HCT116 (cell line): ENCODE data around the gene TADA2B. TPM values are rescaled to one million over a fixed set of nuclear protein-coding genes. Genes with fewer than 3 reads are reported as not detected.

ENCODE experiments used
- ATAC-seq: fragments of 200-7000 bp; cut with Tn5 transposase; 2 replicates; pipeline ENCODE4 v1.9.1; 2020; ENCODE audit warnings: mild to moderate bottlenecking, moderate library complexity
- Bru-seq: library from RNA; stranded (reverse); fragments of 400-500 nt; gene quantifications from one replicate; lab custom pipeline; 2021; lab: Mats Ljungman, UMichigan
- BruChase-seq, 2 experiments: library from RNA; stranded (reverse); fragments of 400-500 nt; gene quantifications; one replicate each; lab custom pipeline; 2021; lab: Mats Ljungman, UMichigan
- BruUV-seq: library from RNA; stranded (reverse); fragments of 400-500 nt; replicated peaks from 2 replicates; lab custom pipeline; 2021; lab: Mats Ljungman, UMichigan
- CTCF ChIA-PET: fragments of 300-600 bp; sonication (Branson Sonifier 250); formaldehyde crosslinking; loops from one replicate; lab custom pipeline; 2021; ENCODE audit warnings: antibody characterized with exemption; lab: Charles Lee
- POLR2A ChIA-PET: fragments of 300-600, 350-600 bp; sonication (Branson Sonifier 250); formaldehyde crosslinking; loops from one replicate; lab custom pipeline; 2021; ENCODE audit warnings: antibody characterized with exemption; lab: Charles Lee
- RAD21 ChIA-PET, 2 experiments: fragments of 300-600 bp; sonication (Branson Sonifier 250); formaldehyde crosslinking; loops; one replicate each; lab custom pipeline; 2023; ENCODE audit warnings: low total read pairs in 2 of 2; ENCODE audit not compliant: uncharacterized antibody in 2 of 2, unreplicated experiment in 2 of 2, low non-redundant PET in 1 of 2; lab: Charles Lee
- DNase-seq: peaks from one replicate; pipeline ENCODE4 v3.0.0-alpha.2; 2010; ENCODE audit warnings: low read depth, low spot score
- H2AFZ ChIP-seq: fragments of 200-600 bp; shearing (Covaris generic), sonication (generic); 2 replicates; pipeline ENCODE4 v1.6.1; 2017; ENCODE audit warnings: low read depth, mixed run types, mixed read lengths, antibody characterized with exemption, low read length; ENCODE audit not compliant: poor library complexity, severe bottlenecking
- H3K27ac ChIP-seq: 2 replicates; pipeline ENCODE4 v1.5.1; 2012; ENCODE audit warnings: low read depth, low read length
- H3K27me3 ChIP-seq: fragments of 200-600 bp; sonication (generic); 2 replicates; pipeline ENCODE4 v1.6.1; 2016; ENCODE audit warnings: mixed run types, low read length, mixed read lengths; ENCODE audit not compliant: insufficient read depth
- H3K36me3 ChIP-seq, 2 experiments: fragments of 200-500 bp in 1 of 2; fragments of 200-600 bp in 1 of 2; sonication (Bioruptor generic) in 1 of 2; sonication (generic) in 1 of 2; 2 replicates each; pipeline versions ENCODE4 v1.5.1 to v1.6.1; 2014 to 2016; ENCODE audit warnings: low read length in 2 of 2, inconsistent platforms in 1 of 2, mixed read lengths in 1 of 2, mixed run types in 1 of 2; ENCODE audit not compliant: insufficient read depth in 2 of 2, control insufficient read depth in 1 of 2
- H3K4me1 ChIP-seq, 2 experiments: fragments of 200-600 bp in 1 of 2; sonication (generic) in 1 of 2; 2 replicates each; pipeline versions ENCODE4 v1.5.1 to v1.6.1; 2012 to 2017; ENCODE audit warnings: low read length in 2 of 2, inconsistent platforms in 1 of 2, mild to moderate bottlenecking in 1 of 2, mixed read lengths in 1 of 2, mixed run types in 1 of 2, moderate library complexity in 1 of 2; ENCODE audit not compliant: insufficient read depth in 2 of 2, control insufficient read depth in 1 of 2
- H3K4me2 ChIP-seq: fragments of 200-600 bp; sonication (generic); 2 replicates; pipeline ENCODE4 v1.6.1; 2017; ENCODE audit warnings: mixed run types, low read length, mixed read lengths
- H3K4me3 ChIP-seq, 2 experiments: fragments of 200-600 bp in 1 of 2; sonication (generic) in 1 of 2; replicated peaks in 1 of 2; 2 replicates each; pipeline ENCODE4 v1.5.1; 2011 to 2016; ENCODE audit warnings: low read length in 2 of 2, control low read depth in 1 of 2, low read depth in 1 of 2, mild to moderate bottlenecking in 1 of 2, mixed read lengths in 1 of 2, mixed run types in 1 of 2
- H3K79me2 ChIP-seq: fragments of 200-600 bp; sonication (generic); 2 replicates; pipeline ENCODE4 v1.6.1; 2017; ENCODE audit warnings: mild to moderate bottlenecking, mixed run types, low read length, moderate library complexity, mixed read lengths; ENCODE audit not compliant: insufficient read depth
- H3K9ac ChIP-seq: fragments of 200-600 bp; sonication (generic); 2 replicates; pipeline ENCODE4 v1.6.1; 2016; ENCODE audit warnings: low read length, mixed read lengths
- H3K9me2 ChIP-seq: fragments of 200-600 bp; sonication (generic), shearing (Covaris generic); 2 replicates; pipeline ENCODE4 v1.6.1; 2017; ENCODE audit warnings: mixed run types, mild to moderate bottlenecking, moderate library complexity; ENCODE audit not compliant: insufficient read depth
- H3K9me3 ChIP-seq, 2 experiments: fragments of 200-500 bp in 1 of 2; fragments of 200-600 bp in 1 of 2; sonication (Bioruptor generic) in 1 of 2; sonication (generic) in 1 of 2; 2 replicates each; pipeline ENCODE4 v1.6.1; 2014 to 2017; ENCODE audit warnings: low read length in 2 of 2, mixed read lengths in 2 of 2, inconsistent platforms in 1 of 2, low read depth in 1 of 2, mild to moderate bottlenecking in 1 of 2, mixed run types in 1 of 2, moderate library complexity in 1 of 2; ENCODE audit not compliant: control insufficient read depth in 1 of 2, insufficient read depth in 1 of 2
- H4K20me1 ChIP-seq: fragments of 200-600 bp; sonication (generic), shearing (Covaris generic); 2 replicates; pipeline ENCODE4 v1.6.1; 2017; ENCODE audit warnings: mixed run types, mild to moderate bottlenecking, moderate library complexity; ENCODE audit not compliant: insufficient read depth
- REST ChIP-seq: IDR thresholded peaks from 2 replicates; pipeline ENCODE4 v1.6.1; 2012; ENCODE audit warnings: low read depth
- SP1 ChIP-seq: IDR thresholded peaks from 2 replicates; pipeline ENCODE4 v1.6.1; 2012; ENCODE audit warnings: low read depth
- ZFX ChIP-seq: fragments of 450-650 bp; IDR thresholded peaks from 2 replicates; pipeline ENCODE4 v1.6.1; 2017
- intact Hi-C: fragments of 100-400 bp; cut with micrococcal nuclease; formaldehyde crosslinking; loops from 2 replicates; pipeline ENCODE4 v1.10.0; 2022
- long read RNA-seq: library from polyadenylated mRNA; unstranded; transcript quantifications from one replicate; pipeline ENCODE4 v2.0.0, GENCODE V29; 2021; ENCODE audit not compliant: unreplicated experiment
- polyA plus RNA-seq: library from polyadenylated mRNA; unstranded; fragments of >200 nt; gene quantifications from 2 replicates; pipeline ENCODE4 v1.2.1, GENCODE V29; 2012; ENCODE audit warnings: missing spikeins
- total RNA-seq: library from RNA; stranded (reverse); gene quantifications from one replicate; pipeline ENCODE4 v1.2.1, GENCODE V29; 2021; ENCODE audit not compliant: unreplicated experiment

TADA2B gene
- total RNA-seq = 13.4 TPM
- 9.6 and 12.2 TPM in 2 replicates for polyA plus RNA-seq
- percentile 69 among the genes with signal in this experiment for Bru-seq, nascent RNA
- percentile 76 among the genes with signal in this experiment for BruChase-seq, experiment 1, labeled RNA remaining after a 6-hour chase
- BruChase-seq, experiment 2, labeled RNA remaining after a 2-hour chase = percentile 85 among the genes with signal in this experiment
- long read RNA-seq, full-length matches to known transcripts = 38 of 42 reads
- long read RNA-seq, partial matches to known transcripts = 0 of 42 reads
- long read RNA-seq, other reads (novel, unspliced or antisense) = 4 of 42 reads

GRCh38 chr4:7043284-7044136 is at the start of gene TADA2B:
Gene TADA2B, plus strand, starts transcription at chr4:7043372. Its CDS starts 208 bp downstream, at chr4:7043580.
- intact Hi-C loops = no loop called here
- peak within 1 kb of the TSS; percentile 96 for H3K4me2 ChIP-seq
- H4K20me1 ChIP-seq = no peaks in the 10 kb centered on the region
- no peak for TF ChIP-seq REST
- TF ChIP-seq SP1 = no peak
- TF ChIP-seq ZFX = peak; percentile 81
- TF ChIP-seq, all 23 proteins: peak for 1
- ChIA-PET POLR2A (interaction anchor here (1.0 to 2.2 kb wide), 3 partner anchors 24 to 134 kb away, joined by 3 to 5 read pairs (median 4); partner anchors contain the start of genes GRPEL1 and TBC1D14), CTCF (interaction anchor here (0.7 to 1.8 kb wide), 10 partner anchors 8 to 902 kb away, joined by 3 to 12 read pairs (median 4); no protein-coding TSS in a partner anchor), RAD21 (interaction anchor here in 1 of 2 experiments (0.6 kb wide), 1 partner anchor 134 kb away, joined by 4 read pairs; the partner anchor contains the start of gene TBC1D14)
- H3K9me2 ChIP-seq = no peaks in the 10 kb centered on the region
- DNase-seq (no peak), ATAC-seq (peak; percentile 39)
- peaks cover 48% of the 10 kb centered on the region for H3K79me2 ChIP-seq
- H3K36me3 ChIP-seq = no peaks in the 10 kb centered on the region
- no peaks in the 10 kb centered on the region for H3K27me3 ChIP-seq
- peak within 1 kb of the TSS; percentile 84 for H3K27ac ChIP-seq
- peak within 1 kb of the TSS; percentile 69 to 94 for H3K4me3 ChIP-seq
- peaks cover 12 to 22% of the 10 kb centered on the region in 2 experiments; a peak in 2 of 4 replicates for H3K4me1 ChIP-seq
- H2AFZ ChIP-seq = no peak within 1 kb of the TSS
- H3K9ac ChIP-seq = peak within 1 kb of the TSS; percentile 92
- no TSS peak for BruUV-seq
- H3K9me3 ChIP-seq = no peaks in the 10 kb centered on the region
